Ammon's horn (tissue), 1 donor: ENCODE measurements around the gene REM1.
"Not testable (repeated sequence)": the region's sequence is repeated elsewhere in the genome, so short reads cannot be mapped to it uniquely, and the experiment has no call there.

ENCODE experiments used
- DNase-seq: peaks from one replicate; pipeline ENCODE4 v3.0.0-alpha.2; 2016; ENCODE audit warnings: low spot score

The REM1 gene

GRCh38 chr20:31474758-31475427 is at the start of gene REM1, which contains the start of gene DEFB124:
Gene REM1 (plus strand): TSS chr20:31475288. CDS start chr20:31476446, 1,158 bp downstream.
Gene DEFB124 (minus strand): TSS chr20:31475127. CDS start chr20:31473013, 2,114 bp downstream.
- DNase-seq, result no peak

GRCh38 chr20:31425797-31426196 is 49.3 kb upstream of the REM1 start:
- DNase-seq, result no peak

- DNase-seq, result not testable (repeated sequence)
These were observed 48.1 kb upstream of the REM1 start for GRCh38 chr20:31426891-31427551.

GRCh38 chr20:31427576-31427975 is 47.5 kb upstream of the REM1 start:
- DNase-seq, result not testable (repeated sequence)

GRCh38 chr20:31430568-31431115 is 44.4 kb upstream of the REM1 start:
- no peak for DNase-seq

- DNase-seq, result no peak
These were observed 35.0 kb upstream of the REM1 start, which contains the start of gene DEFB123 for GRCh38 chr20:31440012-31440659. Gene DEFB123 (plus strand): TSS chr20:31440632. CDS start chr20:31440699, 67 bp downstream.

GRCh38 chr20:31446084-31446819 is 28.8 kb upstream of the REM1 start:
- no peak for DNase-seq

GRCh38 chr20:31449511-31450414 is 25.3 kb upstream of the REM1 start:
- no peak for DNase-seq

- no peak for DNase-seq
These were observed 22.5 kb upstream of the REM1 start for GRCh38 chr20:31452575-31452974.

GRCh38 chr20:31454361-31454760 is 20.7 kb upstream of the REM1 start:
- DNase-seq, result no peak

GRCh38 chr20:31470946-31471345 is 4.1 kb upstream of the REM1 start:
- not testable (repeated sequence) for DNase-seq

GRCh38 chr20:31472395-31473330 is 2.4 kb upstream of the REM1 start:
- DNase-seq, result no peak

- no peak for DNase-seq
These were observed 1.6 kb upstream of the REM1 start for GRCh38 chr20:31473331-31474096.

- no peak for DNase-seq
These were observed 1.0 kb upstream of the REM1 start for GRCh38 chr20:31474097-31474436.

- DNase-seq, result no peak
These were observed 595 bp downstream of the REM1 start for GRCh38 chr20:31475472-31476293.

GRCh38 chr20:31476294-31476585 is 1.2 kb downstream of the REM1 start:
- no peak for DNase-seq

GRCh38 chr20:31476643-31477215 is 1.6 kb downstream of the REM1 start:
- DNase-seq, result no peak

- no peak for DNase-seq
These were observed 8.9 kb downstream of the REM1 start for GRCh38 chr20:31484001-31484400.
